Keratinocyte (primary cell): ENCODE data around the gene FOXF2. TPM values are rescaled to one million over a fixed set of nuclear protein-coding genes. Genes with fewer than 3 reads are reported as not detected.

ENCODE experiments used
- DNase-seq: peaks from one replicate; pipeline ENCODE4 v3.0.0-alpha.2; 2011; ENCODE audit warnings: low read depth, missing footprints, low spot score
- FAIRE-seq: peaks from 2 replicates; lab custom pipeline; 2011; peaks lifted over from hg19 to GRCh38; lab: Jason Lieb, UNC
- H2AFZ ChIP-seq: 2 replicates; pipeline ENCODE4 v1.6.0; 2012; ENCODE audit warnings: low read length, control low read depth, inconsistent platforms; ENCODE audit not compliant: control insufficient read depth
- H3K27ac ChIP-seq: 2 replicates; pipeline ENCODE4 v1.5.1; 2011; ENCODE audit warnings: low read length; ENCODE audit not compliant: control insufficient read depth, insufficient read depth
- H3K27me3 ChIP-seq: 3 replicates; pipeline ENCODE4 v1.6.0; 2011; ENCODE audit warnings: low read length; ENCODE audit not compliant: control insufficient read depth, insufficient read depth; ENCODE audit errors: extremely low read depth
- H3K36me3 ChIP-seq, 2 experiments: 2 replicates in 1 of 2; 3 replicates in 1 of 2; pipeline ENCODE4 v1.5.1; 2011; ENCODE audit warnings: low read length in 2 of 2, mild to moderate bottlenecking in 1 of 2; ENCODE audit not compliant: control insufficient read depth in 2 of 2, insufficient read depth in 2 of 2; ENCODE audit errors: extremely low read depth in 1 of 2
- H3K4me1 ChIP-seq: 3 replicates; pipeline ENCODE4 v1.5.1; 2011; ENCODE audit warnings: low read length; ENCODE audit not compliant: control insufficient read depth, insufficient read depth; ENCODE audit errors: extremely low read depth
- H3K4me2 ChIP-seq: 3 replicates; pipeline ENCODE4 v1.6.0; 2011; ENCODE audit warnings: low read depth, low read length; ENCODE audit not compliant: control insufficient read depth, insufficient read depth; ENCODE audit errors: extremely low read depth
- H3K4me3 ChIP-seq, 3 experiments: fragments of 200-600 bp in 1 of 3; sonication (generic) in 1 of 3; 2 replicates in 2 of 3; 3 replicates in 1 of 3; pipeline ENCODE4 v1.5.1; 2011 to 2016; ENCODE audit warnings: low read length in 3 of 3, mild to moderate bottlenecking in 3 of 3, control low read depth in 2 of 3, inconsistent platforms in 1 of 3, low read depth in 1 of 3, mixed read lengths in 1 of 3, mixed run types in 1 of 3, moderate library complexity in 1 of 3; ENCODE audit not compliant: control insufficient read depth in 2 of 3, insufficient read depth in 2 of 3; ENCODE audit errors: extremely low read depth in 1 of 3
- H3K79me2 ChIP-seq: 2 replicates; pipeline ENCODE4 v1.6.0; 2012; ENCODE audit warnings: low read length; ENCODE audit not compliant: control insufficient read depth, insufficient read depth
- H3K9ac ChIP-seq: 3 replicates; pipeline ENCODE4 v1.6.0; 2011; ENCODE audit warnings: low read length; ENCODE audit not compliant: control insufficient read depth, insufficient read depth; ENCODE audit errors: extremely low read depth
- H3K9me1 ChIP-seq: 3 replicates; pipeline ENCODE4 v1.6.0; 2011; ENCODE audit warnings: low read length; ENCODE audit not compliant: control insufficient read depth, insufficient read depth; ENCODE audit errors: extremely low read depth
- H3K9me3 ChIP-seq: 2 replicates; pipeline ENCODE4 v1.5.1; 2012; ENCODE audit warnings: low read depth, low read length; ENCODE audit not compliant: control insufficient read depth
- H4K20me1 ChIP-seq: 3 replicates; pipeline ENCODE4 v1.6.0; 2011; ENCODE audit warnings: low read length; ENCODE audit not compliant: control insufficient read depth, insufficient read depth; ENCODE audit errors: extremely low read depth
- EZH2 ChIP-seq: IDR thresholded peaks from one replicate; pipeline ENCODE4 v1.6.1; 2012; ENCODE audit warnings: inconsistent platforms, mild to moderate bottlenecking, low read length, moderate library complexity
- dilution Hi-C: fragments of 300-500 bp; cut with MboI; formaldehyde crosslinking; loops from one replicate; pipeline ENCODE4 v1.7.0; 2020; ENCODE audit warnings: low sequenced_read_pairs; ENCODE audit not compliant: extremely low pct_ligation_motif_present
- polyA plus RNA-seq, 5 experiments: library from polyadenylated mRNA; depleted of rRNA in 3 of 5; stranded (reverse) in 3 of 5; stranded (forward) in 1 of 5; unstranded in 1 of 5; fragments of >200 nt; gene quantifications; 1 replicate in 1 of 5; 2 replicates in 3 of 5; 3 replicates in 1 of 5; pipeline versions ENCODE4 v1.2.1 to v1.2.3, GENCODE V29; 2011 to 2012; ENCODE audit warnings: missing spikeins in 2 of 5, low read depth in 1 of 5, low replicate concordance in 1 of 5
- TF ChIP-seq, protein P1 (sequence below), 3 experiments: IDR thresholded peaks in 1 of 3; conservative IDR thresholded peaks in 1 of 3; optimal IDR thresholded peaks in 1 of 3; 2 replicates in 2 of 3; 3 replicates in 1 of 3; pipeline versions ENCODE3 to v1.5.1; 2011; ENCODE audit warnings: low read length in 3 of 3, mild to moderate bottlenecking in 3 of 3, moderate library complexity in 2 of 3, control low read depth in 1 of 3, inconsistent platforms in 1 of 3; ENCODE audit not compliant: insufficient read depth in 2 of 3; ENCODE audit errors: extremely low read depth in 1 of 3

FOXF2 gene
- polyA plus RNA-seq, 1 donor (not counting 4 experiments of a cell fraction or from before 2014, with no cell fraction given) = 0.34 TPM

DNA sequence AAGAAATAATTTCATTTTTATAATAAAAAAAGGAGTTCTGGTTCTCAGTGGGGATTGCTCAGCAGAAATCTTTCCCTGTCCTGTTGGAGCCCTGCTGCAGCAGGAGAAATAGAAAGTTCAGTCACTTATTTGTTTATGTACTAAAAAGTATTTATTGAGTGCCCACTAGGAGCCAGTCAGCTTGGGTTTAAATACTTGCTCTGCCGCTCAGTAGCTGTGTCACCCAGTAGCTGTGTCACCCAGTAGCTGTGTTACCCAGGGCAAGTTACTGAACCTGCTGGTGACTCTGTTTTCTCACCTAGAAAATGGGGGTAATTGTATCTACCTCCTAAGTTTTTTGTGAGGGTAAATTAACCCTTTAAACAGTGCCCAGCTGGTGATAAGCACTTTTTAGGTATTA lies 32.9 kb downstream of the FOXF2 start:
- dilution Hi-C loops = no loop called here
- Histone ChIP-seq H3K27me3 (no peaks in the 10 kb centered on the region), H3K4me3 (no peak overlapping the region), H3K27ac (no peak overlapping the region), H3K36me3 (no peaks in the 10 kb centered on the region), H3K79me2 (no peaks in the 10 kb centered on the region), H3K9me1 (no peaks in the 10 kb centered on the region), H3K9me3 (no peaks in the 10 kb centered on the region), H2AFZ (no peak overlapping the region), H3K9ac (no peak overlapping the region), H3K4me1 (no peaks in the 10 kb centered on the region), H3K4me2 (no peak overlapping the region), H4K20me1 (no peaks in the 10 kb centered on the region)
- DNase-seq = no peak
- FAIRE-seq = no peak
- TF ChIP-seq EZH2 = no peak
- TF ChIP-seq, protein P1, sequence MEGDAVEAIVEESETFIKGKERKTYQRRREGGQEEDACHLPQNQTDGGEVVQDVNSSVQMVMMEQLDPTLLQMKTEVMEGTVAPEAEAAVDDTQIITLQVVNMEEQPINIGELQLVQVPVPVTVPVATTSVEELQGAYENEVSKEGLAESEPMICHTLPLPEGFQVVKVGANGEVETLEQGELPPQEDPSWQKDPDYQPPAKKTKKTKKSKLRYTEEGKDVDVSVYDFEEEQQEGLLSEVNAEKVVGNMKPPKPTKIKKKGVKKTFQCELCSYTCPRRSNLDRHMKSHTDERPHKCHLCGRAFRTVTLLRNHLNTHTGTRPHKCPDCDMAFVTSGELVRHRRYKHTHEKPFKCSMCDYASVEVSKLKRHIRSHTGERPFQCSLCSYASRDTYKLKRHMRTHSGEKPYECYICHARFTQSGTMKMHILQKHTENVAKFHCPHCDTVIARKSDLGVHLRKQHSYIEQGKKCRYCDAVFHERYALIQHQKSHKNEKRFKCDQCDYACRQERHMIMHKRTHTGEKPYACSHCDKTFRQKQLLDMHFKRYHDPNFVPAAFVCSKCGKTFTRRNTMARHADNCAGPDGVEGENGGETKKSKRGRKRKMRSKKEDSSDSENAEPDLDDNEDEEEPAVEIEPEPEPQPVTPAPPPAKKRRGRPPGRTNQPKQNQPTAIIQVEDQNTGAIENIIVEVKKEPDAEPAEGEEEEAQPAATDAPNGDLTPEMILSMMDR (optimal IDR thresholded peaks at IDR 0.05 in 1 of 3, IDR thresholded peaks at IDR 0.05 in 1 of 3, conservative IDR thresholded peaks at IDR 0.05 in 1 of 3; ENCODE audit: extremely low read depth in 1 of 3, insufficient read depth in 2 of 3, low read length in 3 of 3) = no peak

DNA sequence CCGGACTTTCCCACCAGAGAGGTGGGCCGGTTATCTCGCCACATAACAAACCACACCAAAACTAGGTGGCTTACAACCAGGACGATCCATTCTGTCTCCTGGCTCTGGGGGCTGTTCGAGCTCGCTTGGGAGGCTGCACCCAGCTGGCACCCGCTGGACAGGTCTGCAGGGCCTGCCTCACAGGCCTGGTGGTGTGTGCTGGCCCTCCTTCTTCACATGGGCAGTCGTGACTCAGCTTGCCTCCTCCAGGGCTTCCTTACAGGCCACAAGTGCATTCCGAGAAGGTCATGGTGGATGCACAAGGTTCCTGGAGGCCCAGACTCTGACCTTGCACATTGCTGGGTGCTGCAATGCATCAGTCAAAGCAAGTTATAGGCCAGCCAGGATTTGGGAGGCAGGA lies 34.2 kb downstream of the FOXF2 start:
- no peak overlapping the region for H3K27ac ChIP-seq
- no peaks in the 10 kb centered on the region for H3K27me3 ChIP-seq
- H3K9me3 ChIP-seq = no peaks in the 10 kb centered on the region
- H3K4me2 ChIP-seq = no peak overlapping the region
- H3K9ac ChIP-seq = no peak overlapping the region
- no peak overlapping the region for H3K4me3 ChIP-seq
- TF ChIP-seq, protein P1 (optimal IDR thresholded peaks at IDR 0.05 in 1 of 3, IDR thresholded peaks at IDR 0.05 in 1 of 3, conservative IDR thresholded peaks at IDR 0.05 in 1 of 3; ENCODE audit: extremely low read depth in 1 of 3, insufficient read depth in 2 of 3, low read length in 3 of 3) = no peak
- no peak for TF ChIP-seq EZH2
- no peaks in the 10 kb centered on the region for H3K36me3 ChIP-seq
- DNase-seq = no peak
- H2AFZ ChIP-seq = no peak overlapping the region
- no peaks in the 10 kb centered on the region for H4K20me1 ChIP-seq
- no peaks in the 10 kb centered on the region for H3K4me1 ChIP-seq
- no peaks in the 10 kb centered on the region for H3K79me2 ChIP-seq
- FAIRE-seq = no peak
- H3K9me1 ChIP-seq = no peaks in the 10 kb centered on the region
- dilution Hi-C loops = no loop called here
